ENCODE results near the gene KCP.

Gene KCP

DNA sequence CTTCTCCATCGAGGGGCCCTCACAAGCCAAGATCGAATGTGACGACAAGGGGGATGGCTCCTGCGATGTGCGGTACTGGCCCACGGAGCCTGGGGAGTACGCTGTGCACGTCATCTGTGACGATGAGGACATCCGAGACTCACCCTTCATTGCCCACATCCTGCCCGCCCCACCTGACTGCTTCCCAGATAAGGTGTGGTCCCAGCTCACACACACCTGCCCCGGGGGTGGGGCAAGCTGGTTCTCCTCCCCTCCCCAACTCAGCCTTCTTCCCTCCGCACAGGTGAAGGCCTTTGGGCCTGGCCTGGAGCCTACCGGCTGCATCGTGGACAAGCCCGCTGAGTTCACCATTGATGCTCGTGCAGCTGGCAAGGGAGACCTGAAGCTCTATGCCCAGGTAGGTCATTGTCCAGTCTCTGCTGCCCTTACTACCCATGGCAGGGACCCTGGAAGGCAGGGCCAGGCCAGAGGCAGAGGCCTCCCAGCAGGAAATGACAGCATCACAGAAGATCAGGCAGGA, 69.3 kb downstream of the KCP start:
- DNase-seq (ENCODE audit: low read depth): no peak

DNA sequence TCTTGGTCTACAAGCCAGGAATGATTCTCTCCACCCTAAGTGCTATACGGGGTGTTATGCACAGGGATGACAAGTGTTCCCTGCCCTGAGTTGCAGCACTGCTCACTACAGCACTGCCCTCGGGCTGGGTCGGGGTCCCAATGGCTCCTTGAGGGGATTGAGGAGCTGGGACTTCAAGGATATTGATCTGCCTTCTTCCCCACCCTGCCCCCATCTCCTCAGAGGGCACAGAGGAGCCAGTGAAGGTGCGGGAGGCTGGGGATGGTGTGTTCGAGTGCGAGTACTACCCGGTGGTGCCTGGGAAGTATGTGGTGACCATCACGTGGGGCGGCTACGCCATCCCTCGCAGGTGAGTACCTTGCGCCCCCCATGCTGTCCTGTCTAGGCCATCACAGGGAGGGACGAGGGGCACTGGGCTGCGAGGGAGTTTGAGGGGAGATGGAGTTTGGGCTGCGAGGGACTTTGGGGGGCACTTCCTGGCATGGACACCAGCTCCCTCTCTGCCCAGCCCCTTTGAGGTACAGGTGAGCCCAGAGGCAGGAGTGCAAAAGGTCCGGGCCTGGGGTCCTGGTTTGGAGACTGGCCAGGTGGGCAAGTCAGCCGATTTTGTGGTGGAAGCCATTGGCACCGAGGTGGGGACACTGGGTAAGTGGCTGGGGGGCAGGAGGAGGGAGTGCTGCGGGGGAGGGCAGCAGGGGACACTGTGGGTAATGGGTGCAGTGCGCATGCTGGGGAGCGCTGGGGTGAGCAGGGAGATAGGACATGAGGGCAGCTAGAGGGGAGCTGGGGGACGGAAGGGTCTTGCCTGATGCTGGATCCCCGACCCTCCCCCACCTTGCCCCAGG, 70.0 kb downstream of the KCP start:
- no peak for DNase-seq (ENCODE audit: low read depth)

DNA sequence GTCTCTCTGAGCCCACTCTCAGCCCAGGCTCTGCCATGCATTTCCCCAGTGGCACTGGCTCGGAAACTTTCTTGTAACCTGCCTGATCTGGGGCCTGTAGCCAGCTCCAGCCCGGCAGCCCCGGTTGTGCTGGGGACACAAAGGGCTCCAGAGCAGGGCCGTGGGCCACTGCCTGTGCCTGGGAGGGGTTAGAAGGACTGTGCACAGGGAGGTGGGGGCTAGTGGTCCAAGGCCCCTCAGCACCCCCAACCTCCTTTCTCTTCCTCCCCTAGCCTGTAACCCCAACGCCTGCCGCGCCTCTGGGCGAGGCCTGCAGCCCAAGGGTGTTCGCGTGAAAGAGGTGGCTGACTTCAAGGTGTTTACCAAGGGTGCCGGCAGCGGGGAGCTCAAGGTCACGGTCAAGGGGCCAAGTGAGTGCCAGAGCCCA, 70.7 kb downstream of the KCP start:
- no peak for DNase-seq (ENCODE audit: low read depth)

DNA sequence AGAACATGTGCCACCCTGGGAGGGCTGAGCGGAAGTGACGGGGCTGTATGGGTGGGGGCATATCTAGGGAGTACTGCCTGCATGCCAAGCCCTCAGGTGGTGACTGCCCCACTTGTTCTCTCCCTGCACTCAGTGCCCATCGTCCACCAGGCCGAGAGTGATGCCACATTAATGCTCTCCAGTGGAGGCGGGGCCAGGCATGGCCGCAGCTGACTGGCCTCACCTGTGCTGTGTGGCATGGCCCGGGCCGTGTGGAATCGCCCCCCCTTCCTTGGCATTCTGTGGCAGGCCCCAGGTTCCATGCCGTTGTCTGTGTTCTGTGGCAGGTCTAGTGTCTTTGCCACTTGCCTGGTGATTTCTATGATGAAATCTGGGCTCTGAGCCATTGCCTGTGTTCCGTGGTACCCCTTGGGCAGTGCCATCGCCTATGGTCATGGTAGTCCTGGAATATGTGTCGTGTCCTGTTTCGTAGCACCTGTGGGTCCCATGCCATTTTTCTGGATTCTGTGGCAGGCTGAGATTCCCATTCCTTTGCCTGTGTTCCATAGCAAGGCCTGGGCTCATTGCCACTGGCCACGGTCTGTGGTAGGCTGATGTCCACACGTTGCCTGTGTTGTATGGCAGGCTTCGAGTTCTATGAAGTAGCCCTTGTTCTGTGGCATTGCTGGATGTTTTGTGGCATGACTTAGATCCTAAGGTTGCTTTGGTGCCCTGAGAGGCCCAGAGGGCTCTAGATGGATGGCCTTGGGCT, 71.4 kb downstream of the KCP start:
- no peak for DNase-seq (ENCODE audit: low read depth)

DNA sequence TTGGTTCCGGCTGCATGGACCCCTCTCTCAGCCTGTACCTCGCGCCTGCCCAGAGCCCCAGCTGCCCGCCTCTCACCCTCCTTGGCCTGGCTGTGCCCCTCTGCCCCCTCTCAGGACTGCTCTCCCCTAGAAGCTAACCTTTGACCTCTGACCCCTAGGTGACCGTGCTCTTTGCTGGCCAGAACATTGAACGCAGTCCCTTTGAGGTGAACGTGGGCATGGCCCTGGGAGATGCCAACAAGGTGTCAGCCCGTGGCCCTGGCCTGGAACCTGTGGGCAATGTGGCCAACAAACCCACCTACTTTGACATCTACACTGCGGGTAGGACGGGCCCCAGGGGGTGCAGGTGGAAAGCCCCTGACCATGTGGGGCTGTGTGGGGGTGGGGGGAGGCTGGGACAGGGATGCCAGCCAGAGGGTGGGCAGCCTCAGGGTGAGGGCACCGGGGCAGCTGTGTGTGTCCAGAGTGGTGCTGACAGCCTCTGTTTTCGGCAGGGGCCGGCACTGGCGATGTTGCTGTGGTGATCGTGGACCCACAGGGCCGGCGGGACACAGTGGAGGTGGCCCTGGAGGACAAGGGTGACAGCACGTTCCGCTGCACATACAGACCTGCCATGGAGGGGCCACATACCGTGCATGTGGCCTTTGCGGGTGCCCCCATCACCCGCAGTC, 72.3 kb downstream of the KCP start:
- no peak for DNase-seq (ENCODE audit: low read depth)

DNA sequence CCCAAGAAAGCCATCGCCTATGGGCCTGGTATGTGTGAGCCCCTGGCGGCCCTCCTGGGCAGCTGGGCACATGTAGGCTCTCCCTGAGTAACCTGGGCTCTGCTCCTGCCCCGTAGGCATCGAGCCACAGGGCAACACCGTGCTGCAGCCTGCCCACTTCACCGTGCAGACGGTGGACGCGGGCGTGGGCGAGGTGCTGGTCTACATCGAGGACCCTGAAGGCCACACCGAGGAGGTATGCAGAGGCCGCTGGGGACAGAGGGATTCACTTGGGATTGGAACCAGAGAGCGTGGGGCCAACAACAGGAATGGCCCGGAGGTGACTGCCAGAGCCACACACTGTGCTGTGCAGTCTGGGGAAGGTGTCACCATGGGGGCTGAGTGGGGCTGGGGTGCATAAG, 73.0 kb downstream of the KCP start:
- DNase-seq (ENCODE audit: low read depth): no peak

DNA sequence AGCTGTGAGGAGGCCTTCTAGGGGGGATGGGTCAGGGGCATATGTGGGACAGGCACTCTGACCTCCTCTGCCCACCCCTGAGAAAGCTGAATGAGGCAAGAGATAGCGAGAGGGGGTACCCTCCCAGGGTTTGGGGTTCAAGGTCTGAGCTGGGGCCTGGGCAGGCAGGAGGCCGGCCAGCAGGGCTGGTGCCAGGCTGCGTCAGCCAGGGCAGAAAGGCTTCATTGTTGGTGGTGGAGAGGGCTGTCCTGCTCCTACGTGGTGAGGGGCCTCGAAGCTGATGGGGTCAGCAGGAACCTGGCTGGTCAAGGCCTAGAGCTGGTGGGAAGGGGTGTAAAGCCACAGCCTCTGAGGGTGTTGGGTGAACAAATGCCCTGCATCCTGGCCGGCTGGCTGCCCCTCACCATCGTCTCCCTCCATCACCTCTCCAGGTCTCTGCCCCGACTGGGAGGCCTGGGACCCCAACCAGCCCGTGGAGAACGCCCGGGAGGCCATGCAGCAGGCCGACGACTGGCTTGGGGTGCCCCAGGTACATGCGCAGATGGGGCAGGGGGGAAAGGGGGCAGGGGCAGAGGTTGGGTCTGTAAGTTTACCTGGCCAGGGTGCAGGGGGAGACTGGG, 73.7 kb downstream of the KCP start:
- no peak for DNase-seq (ENCODE audit: low read depth)

DNA sequence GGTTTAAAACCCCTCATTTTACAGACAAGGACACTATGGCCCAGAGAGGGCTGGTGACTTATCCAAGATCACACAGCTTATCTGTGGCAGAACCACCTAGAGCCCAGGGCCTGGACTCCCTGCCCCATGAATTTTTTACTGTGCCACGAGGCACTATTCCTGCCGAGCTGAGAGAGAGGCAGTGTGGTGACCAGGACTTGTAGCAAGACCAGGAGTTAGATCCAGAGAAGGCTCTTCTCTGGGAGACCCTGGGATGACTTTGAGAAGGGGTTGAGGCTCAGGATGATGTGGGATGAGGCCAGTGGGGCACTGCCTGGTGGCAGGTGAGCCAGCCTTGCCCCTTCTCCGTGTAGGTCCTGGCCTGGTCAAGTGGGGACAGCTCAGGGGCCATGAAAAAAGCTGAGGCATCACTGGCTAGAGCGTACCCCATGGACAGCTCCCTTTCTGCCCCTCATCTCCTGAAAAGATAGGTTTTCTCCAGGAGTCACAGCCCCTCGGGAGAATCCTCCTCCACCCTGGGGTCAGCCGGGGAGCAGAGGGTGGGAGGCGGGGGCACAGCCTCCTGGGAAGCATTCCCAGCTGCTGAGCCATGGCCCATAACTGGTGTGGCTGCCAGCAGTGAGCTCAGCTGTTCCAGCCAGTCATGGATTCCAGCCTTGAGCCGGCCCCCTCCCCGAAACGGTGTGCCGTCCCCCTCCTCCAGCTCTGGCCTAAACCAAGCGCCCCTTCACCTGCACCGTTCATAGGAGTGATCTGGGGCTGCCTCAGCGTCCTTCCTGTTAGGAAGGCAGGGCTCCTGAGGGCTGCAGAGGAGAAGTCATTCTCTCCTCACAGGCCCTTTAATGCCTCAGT, 74.5 kb downstream of the KCP start:
- no peak for DNase-seq (ENCODE audit: low read depth)

DNA sequence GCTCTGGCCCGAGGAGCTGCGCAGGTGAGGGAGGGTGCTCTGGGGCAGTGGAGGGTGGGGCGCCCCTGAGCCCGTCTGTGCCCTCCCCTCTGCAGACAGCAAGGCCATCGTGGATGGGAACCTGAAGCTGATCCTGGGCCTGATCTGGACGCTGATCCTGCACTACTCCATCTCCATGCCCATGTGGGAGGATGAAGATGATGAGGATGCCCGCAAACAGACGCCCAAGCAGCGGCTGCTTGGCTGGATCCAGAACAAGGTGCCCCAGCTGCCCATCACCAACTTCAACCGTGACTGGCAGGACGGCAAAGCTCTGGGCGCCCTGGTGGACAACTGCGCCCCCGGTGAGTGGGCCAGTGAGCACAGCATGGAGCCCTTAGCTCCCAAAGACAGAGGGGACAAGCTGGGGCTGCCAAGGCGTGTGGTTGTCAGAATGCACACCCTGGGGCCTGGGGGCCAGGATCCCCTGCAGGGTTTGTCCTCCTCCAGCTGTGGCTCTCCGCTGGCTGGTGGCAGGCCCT, 75.2 kb downstream of the KCP start:
- no peak for DNase-seq (ENCODE audit: low read depth)

DNA sequence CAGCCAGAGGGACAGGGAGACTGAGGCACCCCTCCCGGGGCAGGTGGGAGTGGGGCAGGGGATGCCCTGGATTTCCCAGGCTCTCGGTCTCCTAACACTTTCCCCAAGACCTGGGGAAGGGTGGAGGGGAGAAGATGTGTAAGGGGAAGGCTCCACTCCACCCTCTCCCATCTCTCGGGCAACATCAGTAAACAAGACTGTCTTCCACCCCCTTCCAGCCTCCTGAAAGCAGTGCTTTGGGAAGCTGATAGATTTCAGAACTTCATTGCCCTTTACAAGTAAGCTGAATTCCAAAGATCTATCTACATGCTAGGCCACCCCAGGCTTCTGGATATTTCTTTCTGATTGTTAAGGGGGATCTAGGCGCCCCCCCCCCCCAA, 76.6 kb downstream of the KCP start:
- no peak for DNase-seq (ENCODE audit: low read depth)

DNA sequence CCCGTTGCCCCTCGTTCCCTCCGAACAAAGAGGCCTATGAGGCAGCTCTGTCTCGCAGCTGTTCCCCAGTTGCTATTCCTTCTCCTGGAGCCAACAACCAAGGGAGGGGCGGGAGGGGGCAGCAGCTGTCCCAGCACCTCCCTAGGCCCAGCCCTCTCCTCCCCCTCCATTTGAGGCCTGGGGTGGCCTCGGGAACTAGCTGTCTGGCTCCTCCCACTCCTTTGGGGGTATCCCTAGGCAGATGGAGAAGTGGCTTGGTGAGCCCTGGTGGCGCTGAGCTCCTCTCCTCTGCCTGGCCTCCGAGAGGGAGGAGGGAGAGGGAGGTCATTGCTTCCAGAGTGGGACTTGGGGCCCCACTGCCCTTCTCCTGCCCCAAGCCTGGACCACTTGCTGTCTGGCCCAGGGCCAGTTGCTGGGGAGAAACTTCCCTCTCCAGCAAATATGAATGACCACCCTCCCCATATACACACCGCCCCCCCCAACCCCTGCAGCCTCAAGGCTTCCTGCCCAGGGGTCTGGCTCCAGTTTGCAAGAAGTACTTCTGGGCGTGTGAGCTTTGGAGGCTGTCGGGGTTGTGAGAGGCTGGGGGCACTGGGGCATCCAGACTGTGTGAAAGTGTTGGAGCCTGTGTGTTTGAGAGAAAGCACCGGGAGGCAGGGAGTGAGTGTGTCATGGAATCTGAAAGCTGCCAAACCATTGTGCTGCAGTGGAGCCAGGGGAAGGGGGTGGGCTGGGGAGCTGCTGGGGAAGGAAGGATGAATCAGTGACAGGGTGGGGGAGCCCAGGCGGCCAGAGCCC, 77.2 kb downstream of the KCP start:
- no peak for DNase-seq (ENCODE audit: low read depth)

DNA sequence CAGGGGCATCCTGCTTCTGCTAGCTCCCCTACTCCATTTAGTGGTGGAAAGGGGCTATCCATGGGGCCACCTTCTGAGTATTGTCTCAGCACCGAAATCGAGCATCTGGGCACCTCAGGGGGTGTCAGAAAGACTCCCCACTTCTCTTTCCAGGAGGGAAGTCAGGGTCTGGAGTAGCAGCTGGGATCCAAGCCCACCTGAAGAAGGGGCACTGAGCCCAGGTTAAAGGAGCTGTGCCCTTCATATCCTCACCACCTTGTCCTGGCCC, 77.7 kb downstream of the KCP start:
- DNase-seq (ENCODE audit: low read depth): no peak

DNA sequence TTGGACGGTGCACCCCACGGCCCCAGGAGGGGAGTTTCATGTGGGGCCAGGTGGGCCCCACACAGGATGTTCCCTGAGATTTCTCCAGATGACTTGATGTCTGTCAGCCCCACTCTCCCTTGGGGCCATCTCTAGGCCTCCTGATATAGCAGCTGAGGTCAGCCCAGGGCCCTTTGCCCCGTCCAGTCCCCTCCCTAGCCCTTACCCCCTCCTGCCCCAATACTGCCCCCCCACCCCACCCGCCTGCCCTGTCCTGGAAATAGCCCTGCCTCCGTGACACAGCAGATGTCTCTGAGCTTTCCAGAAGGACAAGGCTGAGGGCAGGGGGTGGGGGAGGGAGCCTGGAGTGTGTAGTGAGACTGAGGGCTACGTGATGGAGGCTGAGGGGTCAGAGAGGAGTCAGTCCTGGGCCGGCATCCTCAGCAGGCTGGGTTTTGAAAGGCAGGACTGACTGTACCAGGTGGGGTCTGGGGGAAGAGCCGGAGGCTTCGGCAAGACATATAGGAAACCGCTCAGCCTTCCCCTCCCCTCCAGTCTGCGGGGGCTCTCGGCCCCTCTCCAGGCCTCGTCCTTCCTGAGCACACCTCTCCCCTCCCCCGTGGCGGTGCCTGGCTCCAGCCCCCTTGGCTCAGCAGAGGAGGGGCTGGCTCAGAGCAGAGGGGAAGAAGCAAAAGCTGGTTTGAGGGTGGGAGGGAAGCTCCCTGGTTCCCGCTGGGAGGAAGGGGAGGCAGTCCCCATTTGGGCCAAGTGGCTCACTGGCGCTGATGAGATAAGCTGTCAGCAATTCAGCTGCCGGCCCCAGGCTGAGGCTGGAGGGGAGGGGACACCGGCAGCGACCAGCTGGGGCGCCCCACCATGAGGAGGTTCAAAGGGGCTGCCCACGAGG, 78.3 kb downstream of the KCP start:
- DNase-seq (ENCODE audit: low read depth): no peak

DNA sequence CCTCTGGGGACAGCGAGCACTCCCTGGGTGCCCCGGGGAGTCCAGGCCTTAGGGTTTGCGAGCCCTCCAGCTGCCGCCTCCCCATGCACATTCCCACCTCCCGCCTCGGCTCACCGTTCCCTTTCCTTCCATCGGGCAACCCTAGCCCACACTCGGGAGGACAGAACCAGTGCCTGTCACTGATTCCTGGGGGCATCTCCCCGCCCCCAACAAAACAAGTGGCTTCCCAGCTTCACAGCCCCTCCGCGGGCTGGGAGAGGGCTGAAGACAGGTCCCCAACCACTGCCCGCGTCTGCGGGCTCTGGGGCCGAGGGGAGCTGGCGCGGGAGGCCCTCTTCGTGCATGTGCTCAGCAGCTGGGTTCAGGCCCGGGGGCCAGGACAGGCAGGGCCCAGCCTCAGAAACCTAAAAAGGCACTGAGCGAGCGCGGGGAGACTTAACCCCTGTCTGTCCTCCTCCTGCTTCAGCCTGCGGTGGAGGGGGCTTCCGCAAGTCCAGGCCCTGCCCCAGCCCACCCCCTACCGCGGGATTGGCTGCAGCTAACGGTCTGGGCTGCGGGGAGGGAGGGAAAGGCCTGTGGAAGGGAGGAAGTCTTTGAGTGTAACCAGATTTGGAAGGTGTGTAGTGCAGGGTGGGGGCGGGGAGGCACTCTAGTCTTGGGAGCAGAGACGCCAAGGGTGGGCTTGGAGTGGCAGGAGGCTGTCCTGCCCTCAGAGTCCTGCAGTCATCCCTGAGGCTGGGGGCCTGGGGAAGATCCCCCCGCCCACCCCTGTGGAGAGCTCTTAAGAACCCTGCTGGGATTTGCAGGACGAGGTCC, 79.1 kb downstream of the KCP start:
- DNase-seq (ENCODE audit: low read depth): no peak

DNA sequence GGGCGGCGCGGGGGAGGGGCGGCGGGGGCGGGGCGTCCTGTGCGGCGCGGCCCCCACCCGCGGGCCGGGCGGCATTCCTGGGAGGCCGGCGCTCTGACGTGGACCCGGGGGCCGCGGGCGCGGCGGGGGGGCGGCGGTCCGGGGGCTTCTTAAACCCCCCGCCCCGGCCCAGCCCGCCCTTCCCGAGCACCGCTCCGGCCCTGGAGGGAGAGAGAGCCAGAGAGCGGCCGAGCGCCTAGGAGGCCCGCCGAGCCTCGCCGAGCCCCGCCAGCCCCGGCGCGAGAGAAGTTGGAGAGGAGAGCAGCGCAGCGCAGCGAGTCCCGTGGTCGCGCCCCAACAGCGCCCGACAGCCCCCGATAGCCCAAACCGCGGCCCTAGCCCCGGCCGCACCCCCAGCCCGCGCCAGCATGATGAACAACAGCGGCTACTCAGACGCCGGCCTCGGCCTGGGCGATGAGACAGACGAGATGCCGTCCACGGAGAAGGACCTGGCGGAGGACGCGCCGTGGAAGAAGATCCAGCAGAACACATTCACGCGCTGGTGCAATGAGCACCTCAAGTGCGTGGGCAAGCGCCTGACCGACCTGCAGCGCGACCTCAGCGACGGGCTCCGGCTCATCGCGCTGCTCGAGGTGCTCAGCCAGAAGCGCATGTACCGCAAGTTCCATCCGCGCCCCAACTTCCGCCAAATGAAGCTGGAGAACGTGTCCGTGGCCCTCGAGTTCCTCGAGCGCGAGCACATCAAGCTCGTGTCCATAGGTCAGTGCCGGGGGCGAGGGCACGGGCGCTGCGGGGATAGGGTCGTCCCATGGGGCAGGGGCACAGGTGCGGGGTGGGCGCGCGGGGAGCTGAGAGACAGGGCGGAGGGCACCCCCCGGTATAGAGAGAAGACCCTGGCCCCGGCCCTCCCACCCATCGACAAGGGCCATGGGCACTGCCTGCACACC, 80.0 kb downstream of the KCP start, which contains the start of gene FLNC:
TSS of gene FLNC (plus strand) at position 176 of the 947 bp plus-strand sequence. CDS start at position 408, 232 bp downstream.
- no peak for DNase-seq (ENCODE audit: low read depth)

DNA sequence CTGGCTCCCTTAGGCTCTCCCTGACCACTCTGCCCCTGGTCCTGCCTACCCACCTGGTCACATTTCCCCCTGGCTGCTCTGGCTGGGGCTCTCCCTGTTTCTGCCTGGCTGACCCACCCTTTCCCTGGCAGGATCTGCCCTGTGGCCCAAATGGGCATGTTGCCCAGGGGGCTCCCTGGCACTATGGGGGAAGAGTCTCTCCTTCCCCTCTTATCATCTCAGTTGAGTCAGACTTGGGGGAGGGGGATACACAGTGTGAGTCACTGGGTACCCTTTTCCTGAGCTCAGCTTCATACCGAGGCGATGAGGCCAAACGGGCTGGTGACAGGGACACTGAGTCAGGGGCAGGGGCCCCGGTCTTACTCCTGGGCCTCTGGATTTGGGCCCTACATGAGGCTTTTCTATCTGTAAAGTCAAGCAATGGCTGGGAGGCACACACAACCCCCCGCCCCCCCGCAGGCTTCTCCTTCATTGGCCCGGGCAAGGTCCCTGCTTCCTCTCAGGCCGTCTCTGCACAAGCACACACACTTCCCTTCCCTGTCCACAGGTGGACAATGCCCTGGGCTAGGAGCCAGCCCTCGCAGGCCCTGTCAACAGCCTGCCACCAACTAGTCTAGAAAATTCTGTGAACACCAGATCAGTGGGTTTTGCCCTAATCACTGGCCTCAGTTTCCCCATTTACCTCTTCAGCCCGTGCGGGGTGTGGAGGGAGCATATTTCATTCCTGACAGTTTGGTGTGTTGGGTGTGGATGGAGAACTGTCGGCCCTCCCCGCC, 80.9 kb downstream of the KCP start:
- no peak for DNase-seq (ENCODE audit: low read depth)

Measured in stimulated activated CD8-positive, alpha-beta memory T cell treated with anti-CD3 and anti-CD28 coated beads, Interleukin-7, amount 100 ng/mL, for 24 hours (primary cell).